Hematopoietic multipotent progenitor cell treated with erythropoietin and hydrocortisone succinate and interleukin-3 and kit ligand, for 8 days (in vitro differentiated cells): Measurements from ENCODE around the gene NXN.
"Not testable (repeated sequence)": the region's sequence is repeated elsewhere in the genome, so short reads cannot be mapped to it uniquely, and the experiment has no call there.

Source experiments
- DNase-seq: peaks from one replicate; pipeline ENCODE4 v3.0.0-alpha.2; 2015

NXN gene

DNA sequence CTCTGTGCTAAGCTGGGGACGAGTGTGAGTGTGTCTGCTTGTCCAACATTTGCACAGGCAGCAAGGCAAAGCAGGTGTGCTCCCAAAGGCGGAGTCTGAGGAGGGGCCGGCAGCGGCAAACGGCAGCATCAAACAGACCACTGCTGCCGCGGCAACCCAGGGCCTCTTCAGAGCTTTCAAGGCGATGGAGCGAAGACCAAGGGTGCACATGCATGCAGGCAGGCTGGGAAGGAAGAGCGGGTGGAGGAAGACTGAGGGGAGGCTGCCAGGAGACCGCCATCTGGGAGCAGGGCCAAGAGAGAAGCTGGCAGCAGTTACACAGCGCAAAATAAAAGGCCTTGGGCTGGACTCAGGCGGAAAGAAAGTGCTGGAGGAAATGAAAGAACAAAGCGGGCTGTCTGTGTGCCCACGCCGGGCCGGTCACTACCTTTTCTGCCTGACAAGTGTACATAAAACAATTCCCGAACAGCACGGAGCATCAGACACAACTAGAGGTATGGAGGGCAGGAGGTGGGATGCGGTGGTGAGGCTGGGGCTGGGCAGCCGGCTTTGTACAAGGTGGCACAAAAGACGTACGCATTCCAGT lies 25.9 kb upstream of the NXN start:
- DNase-seq: peak; percentile 61

DNA sequence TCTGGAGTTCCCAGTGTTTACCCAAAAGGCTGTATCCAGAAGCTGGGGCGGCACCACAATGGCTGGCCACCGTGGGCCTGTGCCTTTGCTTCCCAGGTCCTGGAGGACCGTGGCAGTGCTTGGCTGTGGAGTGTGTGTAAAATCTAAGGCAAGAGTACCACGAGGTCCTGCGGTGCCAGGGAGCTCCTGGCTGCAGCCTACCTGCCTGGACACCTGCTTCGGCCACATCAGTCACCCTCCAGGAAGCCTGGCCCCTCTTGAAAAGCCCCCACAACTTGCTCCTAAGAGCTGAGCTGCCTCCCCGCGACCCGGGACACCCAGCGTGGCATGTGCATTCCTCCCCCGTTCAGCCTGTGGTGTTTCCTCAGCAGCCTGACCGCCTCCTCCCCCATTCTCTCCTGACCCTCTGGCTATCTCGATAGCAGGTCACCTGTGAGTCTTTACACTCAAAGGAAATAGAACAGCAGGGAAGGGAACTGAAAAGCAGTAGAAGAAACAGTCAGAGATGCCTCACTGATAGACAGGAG lies 25.3 kb upstream of the NXN start:
- no peak for DNase-seq

DNA sequence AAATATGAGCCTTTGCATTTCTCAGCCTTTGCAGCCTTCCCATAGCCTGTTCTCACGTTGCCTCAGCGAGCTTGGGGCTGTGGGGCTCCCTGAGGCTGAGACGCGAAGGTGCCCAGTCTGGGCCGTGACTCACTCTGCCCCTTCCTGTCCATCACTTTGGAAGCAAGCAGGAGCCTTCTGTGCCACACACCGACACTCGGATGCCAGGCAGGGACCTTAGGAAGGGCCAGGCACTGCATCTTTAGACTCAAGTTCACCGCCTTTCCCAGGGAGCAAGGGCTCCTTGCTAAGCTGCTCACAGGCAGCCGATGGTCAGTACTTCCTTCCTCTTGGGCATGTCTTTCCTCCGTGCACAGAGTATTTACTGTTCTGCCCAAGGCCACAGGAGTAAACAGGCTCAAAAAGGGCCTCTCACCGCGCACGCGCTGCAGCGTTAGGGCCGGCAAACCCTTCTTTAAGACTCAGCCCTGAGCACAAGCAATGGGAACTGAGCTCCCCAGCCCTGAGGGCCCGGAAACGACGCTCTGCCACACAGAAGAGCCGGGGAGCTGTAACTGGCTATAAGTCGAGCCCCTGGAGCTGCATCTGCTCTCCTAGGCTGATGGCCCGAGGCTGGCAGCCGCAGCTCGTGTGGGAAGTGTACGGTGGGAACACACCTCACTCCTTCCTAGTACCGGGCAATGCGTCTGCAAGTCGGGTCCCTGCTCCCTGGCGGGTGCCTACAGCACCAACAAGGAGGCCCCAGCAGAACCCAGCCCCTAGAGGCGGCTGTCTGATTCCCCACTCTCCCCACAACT lies 24.6 kb upstream of the NXN start:
- DNase-seq: no peak

GRCh38 chr17:1003633-1003971 lies 24.0 kb upstream of the NXN start:
- no peak for DNase-seq

DNA sequence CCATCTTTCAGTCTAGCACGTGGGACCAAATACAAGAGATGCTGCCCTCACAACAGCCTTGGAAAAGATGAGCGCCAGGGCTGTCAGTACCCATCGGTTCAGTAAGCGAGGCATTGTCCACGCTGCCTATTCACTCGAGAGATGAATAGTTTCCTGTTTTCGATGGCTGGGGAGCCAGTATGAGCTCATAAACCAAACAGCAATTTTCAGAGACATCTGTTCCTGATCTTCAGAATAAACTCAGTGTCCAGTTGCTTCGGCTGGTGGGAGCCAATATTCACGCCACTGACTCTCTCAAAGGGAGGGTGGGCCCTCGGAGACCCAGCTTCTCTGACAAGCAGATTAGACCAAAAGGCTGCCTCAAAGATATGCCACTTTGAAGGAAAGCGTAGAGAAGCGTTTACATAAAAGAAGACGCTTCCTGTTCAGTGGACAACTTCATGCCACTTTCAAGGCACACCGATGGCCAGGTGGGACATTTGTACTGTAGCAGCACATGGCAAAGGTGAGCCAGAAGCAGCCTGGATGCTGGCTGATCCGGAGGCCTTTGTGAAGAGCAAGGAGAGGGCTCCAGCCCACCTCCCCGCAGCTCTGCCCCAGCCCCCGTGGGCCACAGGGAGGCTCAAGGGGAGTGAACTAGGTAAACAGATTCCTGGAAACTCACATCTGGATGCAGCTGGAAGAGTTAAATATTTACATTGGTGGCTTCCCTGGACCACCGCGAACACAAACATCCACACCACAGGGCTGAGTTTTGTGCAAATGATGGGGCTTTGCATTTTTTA lies 23.4 kb upstream of the NXN start:
- no peak for DNase-seq

DNA sequence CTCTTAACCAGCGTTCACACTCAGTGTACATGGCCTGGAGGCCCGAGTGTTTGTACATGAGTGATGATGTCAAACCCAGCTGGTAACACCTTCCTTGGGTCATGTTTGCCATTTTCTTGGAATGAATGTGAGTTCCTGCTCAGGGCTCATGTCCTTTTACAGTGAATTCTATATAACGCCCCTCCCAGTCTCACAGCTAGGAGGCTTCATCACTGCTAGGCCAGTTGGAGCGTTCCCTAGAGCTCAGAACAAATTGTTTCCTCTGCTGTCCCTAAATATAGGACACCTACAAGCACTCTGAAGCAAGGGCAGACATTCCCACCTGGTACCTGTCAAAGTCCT lies 22.8 kb upstream of the NXN start:
- DNase-seq: no peak

GRCh38 chr17:1001640-1002411 lies 22.2 kb upstream of the NXN start:
- no peak for DNase-seq

DNA sequence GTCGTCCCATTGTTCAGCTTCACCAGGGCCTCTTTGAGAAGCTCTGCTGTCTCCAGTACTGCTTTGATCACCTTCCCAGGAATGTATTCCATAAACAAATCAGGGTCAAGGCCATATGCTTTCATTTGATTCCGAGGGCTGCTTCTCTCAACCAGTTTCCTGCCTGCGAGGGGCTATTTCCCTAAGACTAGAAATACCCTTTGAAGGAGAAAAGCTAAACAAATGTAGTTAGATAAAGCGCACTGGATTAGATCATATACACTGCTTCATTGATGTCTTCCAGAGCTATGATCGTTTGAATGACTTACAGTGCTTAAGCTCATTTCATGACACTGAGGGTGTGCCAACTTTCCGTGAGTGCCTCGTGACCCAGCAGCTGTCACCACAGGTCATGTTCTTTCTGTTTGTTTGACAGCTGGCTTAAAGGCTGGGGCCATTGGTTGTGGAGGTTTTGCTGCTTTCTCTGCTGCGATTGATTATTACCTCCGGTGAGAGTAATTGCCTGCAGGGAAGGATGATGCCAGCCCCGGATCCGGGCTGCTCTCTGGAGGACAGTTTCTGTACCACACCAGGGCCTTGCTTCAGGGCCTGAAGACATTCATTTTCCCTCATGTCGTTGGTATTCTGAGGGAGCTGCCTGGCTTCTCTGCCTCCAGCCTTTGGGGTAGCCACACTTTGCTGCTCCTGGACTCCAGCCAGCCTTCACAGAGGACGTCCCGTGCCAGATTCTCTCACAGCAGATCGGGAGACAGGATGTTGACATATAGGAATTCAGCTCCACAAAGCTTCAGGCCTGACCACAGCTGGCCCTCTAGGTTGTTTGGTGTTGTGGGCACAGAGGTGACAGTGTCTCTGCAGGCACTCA lies 21.3 kb upstream of the NXN start:
- DNase-seq: no peak

DNA sequence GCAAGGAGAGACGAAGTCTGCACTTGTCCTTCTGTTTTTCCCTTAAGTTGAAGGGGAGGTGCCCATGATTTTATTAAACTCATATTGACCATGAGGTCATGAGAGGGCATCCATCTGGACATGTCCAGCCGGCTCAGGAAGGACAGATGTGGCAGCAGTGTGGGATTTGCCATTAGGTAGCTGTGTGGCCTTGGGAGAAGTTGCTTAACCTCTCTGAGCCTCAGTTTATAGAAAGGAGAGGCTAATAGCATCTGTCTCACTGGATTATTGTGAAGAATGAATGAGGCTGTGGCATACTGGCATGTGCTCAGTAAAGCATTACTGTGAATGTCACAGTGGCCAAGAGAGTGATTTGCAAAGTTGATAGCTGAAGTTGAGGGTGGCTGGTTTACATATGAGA lies 18.5 kb upstream of the NXN start:
- no peak for DNase-seq

DNA sequence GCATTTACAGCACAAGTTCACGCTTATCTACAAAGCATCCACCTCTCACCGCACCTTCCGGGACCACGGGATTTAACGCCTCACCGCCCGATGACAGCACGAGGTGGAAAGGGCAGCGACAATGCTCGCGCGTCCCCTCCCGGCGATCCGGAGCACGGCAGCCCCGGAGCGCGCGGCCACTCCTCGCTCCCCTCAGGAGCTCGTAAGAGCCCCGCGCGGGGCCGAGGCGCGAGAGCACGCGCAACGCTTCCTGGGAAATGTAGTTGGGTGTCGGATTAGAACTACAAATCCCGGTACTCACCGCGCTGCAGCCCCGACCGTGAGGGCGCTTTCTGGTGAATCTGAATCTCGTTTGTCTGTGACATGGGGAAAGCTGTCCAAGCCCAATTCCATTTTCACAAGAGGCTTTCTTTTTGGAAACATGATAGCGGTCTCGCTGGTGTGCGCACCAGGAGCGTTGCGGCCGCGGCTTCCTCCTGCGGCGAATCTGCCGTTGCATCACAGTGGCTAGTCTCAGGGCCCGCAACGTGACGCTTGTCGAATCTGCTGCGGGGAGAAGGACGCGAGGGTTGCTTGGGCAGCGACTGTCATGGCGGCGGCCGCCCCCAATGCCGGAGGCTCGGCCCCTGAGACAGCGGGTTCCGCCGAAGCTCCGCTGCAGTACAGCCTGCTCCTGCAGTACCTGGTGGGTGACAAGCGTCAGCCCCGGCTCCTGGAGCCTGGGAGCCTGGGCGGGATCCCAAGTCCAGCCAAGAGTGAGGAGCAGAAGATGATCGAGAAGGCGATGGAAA lies 17.2 kb upstream of the NXN start, which contains the start of gene TIMM22:
Gene TIMM22 (plus strand): TSS at position 576 of the 791 bp plus-strand sequence. CDS start 14 bp downstream, at position 590.
- peak; percentile 98 for DNase-seq

- not testable (repeated sequence) for DNase-seq
These were observed 15.7 kb upstream of the NXN start for GRCh38 chr17:995324-995723.

- no peak for DNase-seq
These were observed 13.4 kb upstream of the NXN start for GRCh38 chr17:992933-993332.

GRCh38 chr17:988561-988960 lies 9.0 kb upstream of the NXN start:
- no peak for DNase-seq

- DNase-seq: no peak
These were observed 8.4 kb upstream of the NXN start for GRCh38 chr17:987931-988330.

DNA sequence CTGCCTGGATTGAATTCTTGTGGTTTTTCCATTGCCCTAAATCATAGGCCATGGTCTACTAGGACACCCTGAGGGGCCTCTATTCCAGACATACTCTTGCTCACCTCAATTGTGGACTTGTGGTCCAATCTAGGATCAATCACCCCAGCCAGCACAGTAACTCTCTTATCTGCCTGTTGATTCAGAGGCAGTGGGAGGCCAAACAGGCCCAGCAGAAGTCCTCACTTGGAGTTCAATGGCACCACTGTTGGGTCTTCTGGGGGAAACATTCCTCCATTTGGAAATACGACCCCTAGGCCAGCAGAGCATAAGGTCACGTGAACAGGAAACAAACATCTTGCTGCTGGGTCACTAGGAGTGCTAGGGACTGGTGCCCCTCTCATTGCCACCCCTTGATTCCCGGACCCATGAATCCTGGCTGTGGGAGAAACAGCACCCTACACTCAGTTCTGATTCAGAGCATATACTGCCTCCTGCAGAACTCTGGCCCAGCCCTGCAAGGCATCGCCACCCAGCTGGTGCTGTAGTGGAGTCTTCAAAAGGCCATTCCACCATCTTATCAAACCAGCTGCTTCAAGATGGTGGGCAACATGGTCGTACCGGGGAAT lies 6.8 kb upstream of the NXN start:
- no peak for DNase-seq

- no peak for DNase-seq
These were observed 4.3 kb upstream of the NXN start for GRCh38 chr17:983921-984320.

GRCh38 chr17:981292-981658 lies 1.7 kb upstream of the NXN start:
- DNase-seq: no peak

- peak; percentile 91 for DNase-seq
These were observed 1.1 kb upstream of the NXN start for GRCh38 chr17:980406-981291.

- DNase-seq: no peak
These were observed 401 bp downstream of the NXN start for GRCh38 chr17:979212-979538.
